ENCODE results near the gene TAF15. TPM values are rescaled to one million over a fixed set of nuclear protein-coding genes. Genes with fewer than 3 reads are reported as not detected.

Gene TAF15
- polyA plus RNA-seq, 1 experiment: 27.4 TPM

GRCh38 chr17:35804658-35805192, 4.6 kb upstream of the TAF15 start:
- ChIA-PET POLR2A (interaction anchor here (0.5 kb wide), 1 partner anchor 8 kb away, joined by 5 read pairs; no protein-coding TSS in a partner anchor), CTCF (interaction anchor here (0.6 to 11.2 kb wide), 17 partner anchors 8 to 197 kb away, joined by 3 to 425 read pairs (median 7); partner anchors contain the start of gene C17orf50)
- peak; percentile 96 for TF ChIP-seq CTCF (IDR thresholded peaks at IDR 0.05; ENCODE audit: insufficient read depth, low read depth, low read length)
- Histone ChIP-seq H3K4me3 (ENCODE audit: low read depth, low read length) (no peak overlapping the region), H3K36me3 (ENCODE audit: control insufficient read depth, insufficient read depth, low read length) (no peaks in the 10 kb centered on the region), H3K27me3 (ENCODE audit: control insufficient read depth, insufficient read depth, low read length) (no peaks in the 10 kb centered on the region; the same call in 1 of the 2 replicates)
- peak; percentile 79 for DNase-seq (ENCODE audit: low read depth)

- DNase-seq (ENCODE audit: low read depth): peak; percentile 26
- POLR2A ChIA-PET: no interaction called here
Measured at GRCh38 chr17:35807371-35808144, 1.7 kb upstream of the TAF15 start.

GRCh38 chr17:35808240-35808961, 883 bp upstream of the TAF15 start:
- Histone ChIP-seq H3K4me3 (ENCODE audit: low read depth, low read length) (peak overlapping the region; percentile 71), H3K27me3 (ENCODE audit: control insufficient read depth, insufficient read depth, low read length) (no peaks in the 10 kb centered on the region), H3K36me3 (ENCODE audit: control insufficient read depth, insufficient read depth, low read length) (no peaks in the 10 kb centered on the region)
- no peak for TF ChIP-seq CTCF (IDR thresholded peaks at IDR 0.05; ENCODE audit: insufficient read depth, low read depth, low read length)
- ChIA-PET POLR2A (interaction anchor here (0.8 kb wide), 1 partner anchor 44 kb away, joined by 3 read pairs; no protein-coding TSS in a partner anchor), CTCF (interaction anchor here (0.7 to 11.2 kb wide), 20 partner anchors 8 to 1168 kb away, joined by 3 to 425 read pairs (median 4); partner anchors contain the start of genes C17orf50 and MMP28)
- no peak for DNase-seq (ENCODE audit: low read depth)

More at GRCh38 chr17:35807371-35808144, 1.7 kb upstream of the TAF15 start:
- Histone ChIP-seq H3K27me3 (ENCODE audit: control insufficient read depth, insufficient read depth, low read length) (no peaks in the 10 kb centered on the region), H3K36me3 (ENCODE audit: control insufficient read depth, insufficient read depth, low read length) (no peaks in the 10 kb centered on the region), H3K4me3 (ENCODE audit: low read depth, low read length) (no peak overlapping the region)
- CTCF ChIA-PET: interaction anchor here (1.2 to 11.2 kb wide), 11 partner anchors 9 to 194 kb away, joined by 3 to 425 read pairs (median 9); partner anchors contain the start of genes C17orf50 and MMP28
- TF ChIP-seq CTCF (IDR thresholded peaks at IDR 0.05; ENCODE audit: insufficient read depth, low read depth, low read length): no peak

- Histone ChIP-seq H3K36me3 (ENCODE audit: control insufficient read depth, insufficient read depth, low read length) (no peaks in the 10 kb centered on the region), H3K27me3 (ENCODE audit: control insufficient read depth, insufficient read depth, low read length) (no peaks in the 10 kb centered on the region), H3K4me3 (ENCODE audit: low read depth, low read length) (peak overlapping the region; percentile 71)
- POLR2A ChIA-PET: no interaction called here
- CTCF ChIA-PET: interaction anchor here (0.8 to 11.2 kb wide), 13 partner anchors 9 to 197 kb away, joined by 3 to 425 read pairs (median 6); partner anchors contain the start of gene C17orf50
- no peak for DNase-seq (ENCODE audit: low read depth)
- TF ChIP-seq CTCF (IDR thresholded peaks at IDR 0.05; ENCODE audit: insufficient read depth, low read depth, low read length): no peak
Measured at GRCh38 chr17:35809855-35810461, 674 bp downstream of the TAF15 start.

All from BJ (cell line).